Measurements from ENCODE around the gene MTIF3.

The MTIF3 gene

DNA sequence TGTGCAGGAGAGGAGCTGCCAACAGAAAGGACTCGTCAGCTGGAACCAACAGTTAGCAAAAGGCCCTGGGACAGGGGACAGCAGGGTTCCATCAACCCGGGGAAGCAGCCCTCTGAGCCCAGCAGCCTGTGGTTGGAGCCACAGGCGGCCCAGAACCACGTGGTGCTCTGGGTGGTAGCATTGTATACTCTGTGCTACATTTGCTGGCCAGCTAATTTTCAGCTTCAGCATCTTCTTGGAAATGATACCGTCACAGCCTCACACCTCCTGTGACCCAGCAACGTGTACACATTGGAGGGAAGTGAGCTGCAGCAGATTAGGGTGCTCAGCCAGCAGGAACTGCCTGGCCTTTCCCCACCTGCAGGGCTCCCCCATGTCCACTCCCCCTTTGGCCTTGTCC is 13.1 kb upstream of the MTIF3 start:
- no peak overlapping the region for H3K4me3 ChIP-seq (ENCODE audit: low read depth, low read length)
- DNase-seq (ENCODE audit: low read depth, low spot score): no peak
- in situ Hi-C loops (cut with HindIII; ENCODE audit: low sequenced_read_pairs): no loop called here
- no peak for TF ChIP-seq CTCF (IDR thresholded peaks at IDR 0.05; ENCODE audit: low read depth, low read length)

GRCh38 chr13:27461940-27462584 is 11.7 kb upstream of the MTIF3 start:
- no peak for DNase-seq (ENCODE audit: low read depth, low spot score)
- no peak overlapping the region for H3K4me3 ChIP-seq (ENCODE audit: low read depth, low read length)
- TF ChIP-seq CTCF (IDR thresholded peaks at IDR 0.05; ENCODE audit: low read depth, low read length): no peak
- in situ Hi-C loops (cut with HindIII; ENCODE audit: low sequenced_read_pairs): no loop called here

GRCh38 chr13:27455331-27455855 is 5.0 kb upstream of the MTIF3 start:
- in situ Hi-C loops (cut with HindIII; ENCODE audit: low sequenced_read_pairs): no loop called here
- peak overlapping the region; percentile 9 for H3K4me3 ChIP-seq (ENCODE audit: low read depth, low read length)
- no peak for TF ChIP-seq CTCF (IDR thresholded peaks at IDR 0.05; ENCODE audit: low read depth, low read length)
- DNase-seq (ENCODE audit: low read depth, low spot score): no peak

GRCh38 chr13:27450921-27451471 is 632 bp upstream of the MTIF3 start:
- DNase-seq (ENCODE audit: low read depth, low spot score): peak; percentile 57
- H3K4me3 ChIP-seq (ENCODE audit: low read depth, low read length): peak overlapping the region; percentile 95
- in situ Hi-C loops (cut with HindIII; ENCODE audit: low sequenced_read_pairs): no loop called here
- no peak for TF ChIP-seq CTCF (IDR thresholded peaks at IDR 0.05; ENCODE audit: low read depth, low read length)

DNA sequence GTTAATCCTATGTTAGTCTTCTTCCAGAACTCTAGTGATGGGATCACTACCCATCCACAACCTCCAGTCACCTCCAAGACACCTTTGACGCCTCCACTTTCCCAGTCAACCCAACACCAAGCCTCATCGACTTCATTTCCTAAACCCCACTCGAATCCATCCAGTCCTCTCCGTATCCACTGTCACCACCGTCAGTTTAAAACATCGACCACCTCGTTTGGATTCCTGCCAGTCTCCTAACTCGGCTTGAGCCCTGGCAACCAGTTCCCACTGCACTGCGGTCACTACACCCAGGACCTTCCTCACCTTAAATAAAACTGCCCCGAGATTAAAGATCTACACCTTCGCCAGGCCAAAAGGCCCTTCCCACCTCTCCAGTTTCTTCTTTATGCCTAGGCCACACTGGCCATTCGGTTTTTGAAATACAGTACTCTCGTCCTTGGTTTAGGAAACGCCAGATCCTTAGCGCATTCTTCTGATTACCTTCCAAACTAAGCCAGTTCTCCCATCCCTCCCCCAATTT is 1.2 kb downstream of the MTIF3 start:
- in situ Hi-C loops (cut with HindIII; ENCODE audit: low sequenced_read_pairs): no loop called here
- DNase-seq (ENCODE audit: low read depth, low spot score): no peak
- H3K4me3 ChIP-seq (ENCODE audit: low read depth, low read length): peak overlapping the region; percentile 95
- no peak for TF ChIP-seq CTCF (IDR thresholded peaks at IDR 0.05; ENCODE audit: low read depth, low read length)

DNA sequence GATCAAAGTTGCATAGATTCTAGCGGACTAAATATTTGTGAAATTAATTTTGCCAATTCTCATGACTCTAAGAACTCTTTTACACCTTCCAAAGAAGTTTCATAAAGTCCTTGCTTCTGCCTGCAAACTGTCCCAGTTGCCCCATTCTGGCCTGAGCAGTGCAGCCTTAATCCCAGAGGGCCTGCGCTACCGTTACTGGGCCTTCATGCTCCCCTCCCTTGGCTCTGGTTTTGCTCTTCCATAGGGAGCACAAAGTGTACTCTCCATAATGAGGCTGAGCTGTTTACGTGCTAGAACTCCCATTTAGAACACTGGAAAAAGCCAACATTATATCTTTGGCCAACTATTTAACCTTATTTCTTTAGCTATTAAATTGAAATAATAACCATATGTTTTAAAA is 2.1 kb downstream of the MTIF3 start:
- no peak for TF ChIP-seq CTCF (IDR thresholded peaks at IDR 0.05; ENCODE audit: low read depth, low read length)
- no peak for DNase-seq (ENCODE audit: low read depth, low spot score)
- in situ Hi-C loops (cut with HindIII; ENCODE audit: low sequenced_read_pairs): no loop called here
- H3K4me3 ChIP-seq (ENCODE audit: low read depth, low read length): no peak overlapping the region

Measured in astrocyte of the spinal cord (primary cell).